ENCODE results near the gene FRMD6. TPM values are rescaled to one million over a fixed set of nuclear protein-coding genes. Genes with fewer than 3 reads are reported as not detected.
A peak's percentile ranks its signal among the peaks of the same experiment; 100 is the strongest.

Gene FRMD6
- total RNA-seq, 4 donors from 2014 or later: 17.8 to 36.8 (median 25.8) TPM

GRCh38 chr14:51638071-51638944 lies 13.4 kb upstream of the FRMD6 start:
- Histone ChIP-seq H3K9me3 (no peaks in the 10 kb centered on the region), H3K27me3 (no peaks in the 10 kb centered on the region), H3K36me3 (no peaks in the 10 kb centered on the region), H3K4me1 (peaks cover 0 to 13% of the 10 kb centered on the region in 2 donors), H3K4me3 (replicated peaks in 1 of 3) (no peak overlapping the region), H3K27ac (peak overlapping the region in 1 of 3 donors; percentile 32)
- WGBS, 2 donors: 42 to 48% methylated on average over 7 of the region's 7 CpGs
- DNase-seq: peak; percentile 68
- TF ChIP-seq POLR2A (IDR thresholded peaks at IDR 0.05): no peak
- TF ChIP-seq CTCF (IDR thresholded peaks at IDR 0.05): no peak
- intact Hi-C loops (cut with DNase I): no loop called here

- Histone ChIP-seq H3K36me3 (no peaks in the 10 kb centered on the region), H3K27ac (no peak overlapping the region), H3K4me1 (peaks cover 0 to 13% of the 10 kb centered on the region in 2 donors), H3K9me3 (no peaks in the 10 kb centered on the region), H3K4me3 (replicated peaks in 1 of 3) (no peak overlapping the region), H3K27me3 (no peaks in the 10 kb centered on the region)
- no peak for TF ChIP-seq POLR2A (IDR thresholded peaks at IDR 0.05)
- TF ChIP-seq CTCF (IDR thresholded peaks at IDR 0.05): no peak
- no peak for DNase-seq
- WGBS, 2 donors: 71 to 85% methylated on average over 5 of the region's 5 CpGs
- intact Hi-C loops (cut with DNase I): no loop called here
Measured at GRCh38 chr14:51639668-51640316, 11.9 kb upstream of the FRMD6 start.

- no peak for DNase-seq
- Histone ChIP-seq H3K9me3 (no peaks in the 10 kb centered on the region), H3K4me1 (peaks cover 0 to 9% of the 10 kb centered on the region in 2 donors), H3K4me3 (replicated peaks in 1 of 3) (no peak overlapping the region), H3K36me3 (no peaks in the 10 kb centered on the region), H3K27ac (no peak overlapping the region), H3K27me3 (no peaks in the 10 kb centered on the region)
- no peak for TF ChIP-seq POLR2A (IDR thresholded peaks at IDR 0.05)
- no peak for TF ChIP-seq CTCF (IDR thresholded peaks at IDR 0.05)
- intact Hi-C loops (cut with DNase I): no loop called here
- WGBS, 2 donors: 60 to 63% methylated on average over 3 of the region's 3 CpGs
Measured at GRCh38 chr14:51643140-51643539, 8.6 kb upstream of the FRMD6 start.

GRCh38 chr14:51644217-51644933 lies 7.3 kb upstream of the FRMD6 start:
- Histone ChIP-seq H3K27me3 (no peaks in the 10 kb centered on the region), H3K4me3 (replicated peaks in 1 of 3) (no peak overlapping the region), H3K36me3 (no peaks in the 10 kb centered on the region), H3K27ac (no peak overlapping the region), H3K4me1 (peaks cover 0 to 2% of the 10 kb centered on the region in 2 donors), H3K9me3 (no peaks in the 10 kb centered on the region)
- TF ChIP-seq CTCF (IDR thresholded peaks at IDR 0.05): no peak
- TF ChIP-seq POLR2A (IDR thresholded peaks at IDR 0.05): no peak
- WGBS, 2 donors: 86 to 91% methylated on average over 5 of the region's 5 CpGs
- intact Hi-C loops (cut with DNase I): no loop called here
- DNase-seq: no peak

Data from thyroid gland (tissue), 4 donors.